ENCODE data around the gene GMDS. TPM values are rescaled to one million over a fixed set of nuclear protein-coding genes. Genes with fewer than 3 reads are reported as not detected.
A peak's percentile ranks its signal among the peaks of the same experiment; 100 is the strongest.

The GMDS gene
- total and polyA plus RNA-seq, 2 of the 13 experiments (the other 11 are each of a cell fraction or from before 2014, with no cell fraction given), result 64.4 to 112 TPM

GRCh38 chr6:2245877-2246863 lies 765 bp upstream of the GMDS start (continued):
- no peak for TF ChIP-seq ZBTB10 (CRISPR knock-in tag; IDR thresholded peaks at IDR 0.05; ENCODE audit: borderline replicate concordance)
- TF ChIP-seq ZNF749 (CRISPR knock-in tag; IDR thresholded peaks at IDR 0.05; ENCODE audit: borderline replicate concordance), result 0 out of 2 replicates have a peak, but pooled peaks have one; percentile 12
- peak; percentile 88 for TF ChIP-seq ZNF350 (CRISPR knock-in tag; IDR thresholded peaks at IDR 0.05; ENCODE audit: borderline replicate concordance, low read depth)
- TF ChIP-seq ZBTB25 (CRISPR knock-in tag; IDR thresholded peaks at IDR 0.05), result no peak
- no peak for TF ChIP-seq TBP (CRISPR knock-in tag; IDR thresholded peaks at IDR 0.05)
- TF ChIP-seq SAP130 (CRISPR knock-in tag; IDR thresholded peaks at IDR 0.05; ENCODE audit: low read depth), result peak; percentile 94
- TF ChIP-seq FOXP4 (CRISPR knock-in tag; IDR thresholded peaks at IDR 0.05), result peak; percentile 72
- no peak for TF ChIP-seq RFXANK (CRISPR knock-in tag; IDR thresholded peaks at IDR 0.05)
- TF ChIP-seq ZMYM2 (CRISPR knock-in tag; IDR thresholded peaks at IDR 0.05), result no peak; the same call in 1 of the 2 replicates
- TF ChIP-seq ZZZ3 (CRISPR knock-in tag; IDR thresholded peaks at IDR 0.05; ENCODE audit: borderline replicate concordance), result no peak
- TF ChIP-seq, protein P1, sequence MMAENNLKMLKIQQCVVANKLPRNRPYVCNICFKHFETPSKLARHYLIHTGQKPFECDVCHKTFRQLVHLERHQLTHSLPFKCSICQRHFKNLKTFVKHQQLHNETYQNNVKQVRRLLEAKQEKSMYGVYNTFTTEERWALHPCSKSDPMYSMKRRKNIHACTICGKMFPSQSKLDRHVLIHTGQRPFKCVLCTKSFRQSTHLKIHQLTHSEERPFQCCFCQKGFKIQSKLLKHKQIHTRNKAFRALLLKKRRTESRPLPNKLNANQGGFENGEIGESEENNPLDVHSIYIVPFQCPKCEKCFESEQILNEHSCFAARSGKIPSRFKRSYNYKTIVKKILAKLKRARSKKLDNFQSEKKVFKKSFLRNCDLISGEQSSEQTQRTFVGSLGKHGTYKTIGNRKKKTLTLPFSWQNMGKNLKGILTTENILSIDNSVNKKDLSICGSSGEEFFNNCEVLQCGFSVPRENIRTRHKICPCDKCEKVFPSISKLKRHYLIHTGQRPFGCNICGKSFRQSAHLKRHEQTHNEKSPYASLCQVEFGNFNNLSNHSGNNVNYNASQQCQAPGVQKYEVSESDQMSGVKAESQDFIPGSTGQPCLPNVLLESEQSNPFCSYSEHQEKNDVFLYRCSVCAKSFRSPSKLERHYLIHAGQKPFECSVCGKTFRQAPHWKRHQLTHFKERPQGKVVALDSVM (CRISPR knock-in tag; IDR thresholded peaks at IDR 0.05), result no peak
- TF ChIP-seq SUZ12 (IDR thresholded peaks at IDR 0.05; ENCODE audit: low read depth, low read length), result no peak
- 0 out of 2 replicates have a peak, but pooled peaks have one; percentile 37 for TF ChIP-seq NCOR1 (IDR thresholded peaks at IDR 0.05; ENCODE audit: borderline replicate concordance, low read length)
- no peak for TF ChIP-seq CERS6 (CRISPR knock-in tag; IDR thresholded peaks at IDR 0.05)
- TF ChIP-seq, protein P2, sequence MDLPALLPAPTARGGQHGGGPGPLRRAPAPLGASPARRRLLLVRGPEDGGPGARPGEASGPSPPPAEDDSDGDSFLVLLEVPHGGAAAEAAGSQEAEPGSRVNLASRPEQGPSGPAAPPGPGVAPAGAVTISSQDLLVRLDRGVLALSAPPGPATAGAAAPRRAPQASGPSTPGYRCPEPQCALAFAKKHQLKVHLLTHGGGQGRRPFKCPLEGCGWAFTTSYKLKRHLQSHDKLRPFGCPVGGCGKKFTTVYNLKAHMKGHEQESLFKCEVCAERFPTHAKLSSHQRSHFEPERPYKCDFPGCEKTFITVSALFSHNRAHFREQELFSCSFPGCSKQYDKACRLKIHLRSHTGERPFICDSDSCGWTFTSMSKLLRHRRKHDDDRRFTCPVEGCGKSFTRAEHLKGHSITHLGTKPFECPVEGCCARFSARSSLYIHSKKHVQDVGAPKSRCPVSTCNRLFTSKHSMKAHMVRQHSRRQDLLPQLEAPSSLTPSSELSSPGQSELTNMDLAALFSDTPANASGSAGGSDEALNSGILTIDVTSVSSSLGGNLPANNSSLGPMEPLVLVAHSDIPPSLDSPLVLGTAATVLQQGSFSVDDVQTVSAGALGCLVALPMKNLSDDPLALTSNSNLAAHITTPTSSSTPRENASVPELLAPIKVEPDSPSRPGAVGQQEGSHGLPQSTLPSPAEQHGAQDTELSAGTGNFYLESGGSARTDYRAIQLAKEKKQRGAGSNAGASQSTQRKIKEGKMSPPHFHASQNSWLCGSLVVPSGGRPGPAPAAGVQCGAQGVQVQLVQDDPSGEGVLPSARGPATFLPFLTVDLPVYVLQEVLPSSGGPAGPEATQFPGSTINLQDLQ (CRISPR knock-in tag; IDR thresholded peaks at IDR 0.05), result no peak
